AG04449 (cell line): ENCODE data around the gene MAN1A2.
A peak's percentile ranks its signal among the peaks of the same experiment; 100 is the strongest.
"Not testable (repeated sequence)": the region's sequence is repeated elsewhere in the genome, so short reads cannot be mapped to it uniquely, and the experiment has no call there.

Source experiments
- CTCF ChIA-PET: fragments of 350-600 bp; formaldehyde crosslinking; extraction: SDS; loops from one replicate; lab custom pipeline; 2021; ENCODE audit warnings: antibody characterized with exemption; lab: Yijun Ruan, JAX
- POLR2A ChIA-PET: fragments of 400-600, 350-600 bp; formaldehyde crosslinking; extraction: SDS; loops from one replicate; lab custom pipeline; 2020; ENCODE audit warnings: antibody characterized with exemption, inconsistent platforms; lab: Yijun Ruan, JAX
- DNase-seq: peaks from one replicate; pipeline ENCODE4 v3.0.0-alpha.2; 2010; ENCODE audit warnings: low read depth, low spot score
- H3K4me3 ChIP-seq: 2 replicates; pipeline ENCODE4 v1.5.1; 2011; ENCODE audit warnings: low read depth, mild to moderate bottlenecking, control low read depth, low read length
- TF ChIP-seq, protein P1 (sequence below): IDR thresholded peaks from one replicate; pipeline ENCODE4 v1.5.1; 2011; ENCODE audit warnings: mild to moderate bottlenecking, moderate library complexity, low read length, control low read depth, inconsistent platforms; ENCODE audit not compliant: insufficient read depth; ENCODE audit errors: missing control alignments

The MAN1A2 gene

GRCh38 chr1:117367046-117368025 is at the start of gene MAN1A2:
Gene MAN1A2 (plus strand): TSS chr1:117367449. CDS start chr1:117368184, 735 bp downstream.
- POLR2A ChIA-PET = interaction anchor here (0.7 kb wide), 2 partner anchors 32 to 307 kb away, joined by 3 read pairs; partner anchors contain the start of gene TTF2
- peak within 1 kb of the TSS; percentile 88 for H3K4me3 ChIP-seq
- TF ChIP-seq, protein P1, sequence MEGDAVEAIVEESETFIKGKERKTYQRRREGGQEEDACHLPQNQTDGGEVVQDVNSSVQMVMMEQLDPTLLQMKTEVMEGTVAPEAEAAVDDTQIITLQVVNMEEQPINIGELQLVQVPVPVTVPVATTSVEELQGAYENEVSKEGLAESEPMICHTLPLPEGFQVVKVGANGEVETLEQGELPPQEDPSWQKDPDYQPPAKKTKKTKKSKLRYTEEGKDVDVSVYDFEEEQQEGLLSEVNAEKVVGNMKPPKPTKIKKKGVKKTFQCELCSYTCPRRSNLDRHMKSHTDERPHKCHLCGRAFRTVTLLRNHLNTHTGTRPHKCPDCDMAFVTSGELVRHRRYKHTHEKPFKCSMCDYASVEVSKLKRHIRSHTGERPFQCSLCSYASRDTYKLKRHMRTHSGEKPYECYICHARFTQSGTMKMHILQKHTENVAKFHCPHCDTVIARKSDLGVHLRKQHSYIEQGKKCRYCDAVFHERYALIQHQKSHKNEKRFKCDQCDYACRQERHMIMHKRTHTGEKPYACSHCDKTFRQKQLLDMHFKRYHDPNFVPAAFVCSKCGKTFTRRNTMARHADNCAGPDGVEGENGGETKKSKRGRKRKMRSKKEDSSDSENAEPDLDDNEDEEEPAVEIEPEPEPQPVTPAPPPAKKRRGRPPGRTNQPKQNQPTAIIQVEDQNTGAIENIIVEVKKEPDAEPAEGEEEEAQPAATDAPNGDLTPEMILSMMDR = no peak
- CTCF ChIA-PET = interaction anchor here (1.2 kb wide), 1 partner anchor 82 kb away, joined by 4 read pairs; no protein-coding TSS in a partner anchor
- DNase-seq = no peak

DNA sequence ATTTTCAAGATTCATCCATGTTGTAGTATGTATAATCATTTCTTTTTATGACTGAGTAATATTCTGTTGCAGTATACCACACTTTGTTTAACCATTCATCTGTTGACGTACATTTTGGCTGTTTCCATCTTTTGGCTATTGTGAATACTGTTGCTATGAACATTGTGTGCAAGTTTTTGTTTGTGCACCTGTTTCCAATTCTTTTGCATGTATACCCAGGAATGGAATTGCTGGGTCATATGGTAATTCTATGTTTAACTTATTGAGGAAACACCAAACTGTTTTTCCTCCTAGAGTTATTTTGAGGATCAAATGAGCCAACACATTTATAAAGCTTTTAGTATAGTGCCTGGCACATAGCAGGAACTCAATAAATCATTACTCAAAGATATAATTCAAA is 49.2 kb upstream of the MAN1A2 start:
- H3K4me3 ChIP-seq = no peak overlapping the region
- ChIA-PET CTCF (no interaction called here), POLR2A (no interaction called here)
- no peak for DNase-seq
- TF ChIP-seq, protein P1 = no peak

GRCh38 chr1:117318426-117318825 is 48.8 kb upstream of the MAN1A2 start:
- no peak for DNase-seq
- CTCF ChIA-PET = no interaction called here
- no peak overlapping the region for H3K4me3 ChIP-seq
- POLR2A ChIA-PET = no interaction called here
- TF ChIP-seq, protein P1 = no peak

- ChIA-PET POLR2A (no interaction called here), CTCF (no interaction called here)
- no peak for DNase-seq
- no peak overlapping the region for H3K4me3 ChIP-seq
- TF ChIP-seq, protein P1 = no peak
Measured at GRCh38 chr1:117320515-117320914, 46.7 kb upstream of the MAN1A2 start.

DNA sequence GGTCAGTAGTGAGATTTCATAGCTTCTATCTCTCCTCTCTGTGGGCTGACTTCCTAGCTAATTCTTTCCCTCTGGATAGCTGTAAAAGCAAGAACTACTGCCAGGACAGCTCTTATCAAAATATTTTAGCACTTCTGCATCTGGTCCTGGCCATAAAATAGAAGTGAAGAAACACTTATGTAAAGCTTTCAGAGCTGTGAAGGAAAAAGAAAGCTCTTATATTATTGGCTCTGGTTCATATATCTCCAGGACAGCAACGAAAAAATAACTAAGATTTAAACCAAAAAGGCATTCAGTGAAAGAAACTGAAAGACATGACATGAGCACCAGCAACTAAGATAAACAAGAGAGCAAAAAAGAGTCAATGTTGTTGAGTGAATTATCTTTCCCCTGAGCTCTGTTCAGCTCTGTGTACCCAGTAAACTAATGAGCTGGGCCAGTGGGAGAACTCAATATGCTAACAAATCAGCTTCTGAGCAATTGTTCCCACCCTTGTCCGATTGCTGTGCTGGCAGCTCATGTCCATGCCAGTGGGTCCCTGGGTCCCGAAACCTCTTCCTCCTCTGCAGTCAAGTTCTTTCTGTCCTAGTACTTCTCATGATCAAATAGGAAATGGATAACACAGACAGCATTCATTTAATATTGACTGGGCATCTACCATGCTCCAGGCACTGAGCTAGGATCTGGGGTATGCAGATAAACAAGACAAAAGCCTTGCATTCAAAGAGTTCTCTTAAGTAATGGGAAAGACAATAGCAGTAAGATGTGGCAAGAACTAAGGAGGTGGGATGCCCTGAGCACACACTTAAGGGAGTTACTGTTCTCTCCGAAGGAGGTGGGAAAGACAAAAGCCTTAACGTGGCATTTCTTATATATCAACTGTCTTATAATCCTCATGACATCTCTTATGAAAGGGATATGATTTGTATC is 45.3 kb upstream of the MAN1A2 start:
- H3K4me3 ChIP-seq = no peak overlapping the region
- TF ChIP-seq, protein P1 = no peak
- no peak for DNase-seq
- CTCF ChIA-PET = no interaction called here
- POLR2A ChIA-PET = no interaction called here

- ChIA-PET POLR2A (no interaction called here), CTCF (no interaction called here)
- no peak for DNase-seq
- TF ChIP-seq, protein P1 = no peak
- H3K4me3 ChIP-seq = no peak overlapping the region
Measured at GRCh38 chr1:117324357-117324756, 42.9 kb upstream of the MAN1A2 start.

- CTCF ChIA-PET, H3K4me3 ChIP-seq, POLR2A ChIA-PET, DNase-seq: not testable (repeated sequence)
Measured at GRCh38 chr1:117326035-117326434, 41.2 kb upstream of the MAN1A2 start.
